ENCODE results near the gene TBC1D19. TPM values are rescaled to one million over a fixed set of nuclear protein-coding genes. Genes with fewer than 3 reads are reported as not detected.
"Not testable (repeated sequence)": the region's sequence is repeated elsewhere in the genome, so short reads cannot be mapped to it uniquely, and the experiment has no call there.

The TBC1D19 gene
- total RNA-seq, 2 experiments from 2014 or later: 4.3 to 8.0 TPM

DNA sequence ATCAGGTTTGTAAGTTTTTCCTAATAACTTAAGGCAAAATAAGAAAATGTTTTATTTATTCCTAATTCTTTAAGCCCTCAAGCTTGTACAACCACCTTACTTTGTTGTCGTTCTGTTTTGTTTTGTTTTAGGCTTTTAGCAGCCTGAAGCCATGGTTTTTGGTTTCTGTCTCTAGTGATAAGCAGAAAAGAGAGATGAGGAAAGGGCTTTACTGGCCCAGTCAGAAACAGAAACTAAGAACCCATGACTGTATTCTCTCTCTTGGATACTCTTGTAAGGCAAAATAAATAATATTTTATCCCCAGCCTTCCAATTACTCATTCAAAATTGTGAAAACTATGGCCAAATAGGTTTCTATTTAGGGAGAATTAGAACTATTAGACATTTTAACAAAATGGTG, 29.4 kb downstream of the TBC1D19 start:
- DNase-seq (no peak), ATAC-seq (no peak)
- no peak overlapping the region for H3K4me3 Mint-ChIP-seq
- no peaks in the 10 kb centered on the region for H3K9me3 Mint-ChIP-seq (ENCODE audit: low read depth)
- H3K4me1 Mint-ChIP-seq: peaks cover 11% of the 10 kb centered on the region
- H3K27me3 Mint-ChIP-seq: no peaks in the 10 kb centered on the region
- H3K36me3 Mint-ChIP-seq: no peaks in the 10 kb centered on the region
- CTCF ChIA-PET: no interaction called here
- no peak overlapping the region for H3K27ac Mint-ChIP-seq

DNA sequence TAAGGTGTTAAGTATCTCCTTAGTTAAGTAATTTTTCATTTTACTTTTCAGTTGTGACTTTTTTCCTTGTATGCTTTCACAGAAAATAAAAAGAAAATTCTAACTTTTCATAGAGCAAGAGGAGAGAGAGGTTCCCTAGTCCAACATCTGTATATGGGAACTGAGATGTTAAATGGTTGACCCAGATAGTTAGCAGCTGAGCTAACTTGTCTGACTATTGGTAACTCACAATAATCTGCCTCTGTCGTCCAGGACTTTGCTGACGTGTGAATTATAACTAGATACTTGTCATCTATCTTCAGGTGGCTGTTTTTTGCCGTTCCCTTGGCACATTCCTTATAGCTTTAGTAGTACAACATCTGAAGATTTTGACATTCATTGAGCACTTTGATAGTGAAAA, 29.9 kb downstream of the TBC1D19 start:
- peaks cover 2% of the 10 kb centered on the region for H3K9me3 Mint-ChIP-seq (ENCODE audit: low read depth)
- H3K4me3 Mint-ChIP-seq: no peak overlapping the region
- H3K27me3 Mint-ChIP-seq: no peaks in the 10 kb centered on the region
- H3K36me3 Mint-ChIP-seq: peaks cover 3% of the 10 kb centered on the region
- CTCF ChIA-PET: no interaction called here
- DNase-seq (no peak), ATAC-seq (no peak)
- peaks cover 11% of the 10 kb centered on the region for H3K4me1 Mint-ChIP-seq
- H3K27ac Mint-ChIP-seq: no peak overlapping the region

DNA sequence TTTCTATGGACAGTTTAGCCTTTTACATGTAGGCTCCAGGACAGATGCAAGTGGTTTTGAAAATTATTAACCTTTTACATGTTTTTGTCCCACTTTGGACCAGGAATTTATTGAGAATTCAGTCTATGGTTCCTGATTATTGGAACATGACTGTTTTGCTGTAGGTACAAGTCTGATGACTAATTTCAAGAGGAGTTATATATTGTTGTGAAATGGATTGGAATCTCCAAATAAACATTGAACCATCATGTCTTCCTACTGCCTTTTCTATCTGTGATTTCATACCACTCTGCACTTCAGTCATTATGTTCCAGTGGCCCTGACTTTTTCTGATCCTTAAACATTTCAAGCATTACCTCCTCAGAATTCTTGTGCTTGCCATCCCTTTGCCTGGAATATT, 35.9 kb downstream of the TBC1D19 start:
- ATAC-seq (no peak), DNase-seq (no peak)
- no peak overlapping the region for H3K27ac Mint-ChIP-seq
- H3K4me1 Mint-ChIP-seq: no peaks in the 10 kb centered on the region
- no peak overlapping the region for H3K4me3 Mint-ChIP-seq
- no peaks in the 10 kb centered on the region for H3K27me3 Mint-ChIP-seq
- CTCF ChIA-PET: no interaction called here
- H3K36me3 Mint-ChIP-seq: peaks cover 5% of the 10 kb centered on the region
- H3K9me3 Mint-ChIP-seq (ENCODE audit: low read depth): peaks cover 2% of the 10 kb centered on the region

DNA sequence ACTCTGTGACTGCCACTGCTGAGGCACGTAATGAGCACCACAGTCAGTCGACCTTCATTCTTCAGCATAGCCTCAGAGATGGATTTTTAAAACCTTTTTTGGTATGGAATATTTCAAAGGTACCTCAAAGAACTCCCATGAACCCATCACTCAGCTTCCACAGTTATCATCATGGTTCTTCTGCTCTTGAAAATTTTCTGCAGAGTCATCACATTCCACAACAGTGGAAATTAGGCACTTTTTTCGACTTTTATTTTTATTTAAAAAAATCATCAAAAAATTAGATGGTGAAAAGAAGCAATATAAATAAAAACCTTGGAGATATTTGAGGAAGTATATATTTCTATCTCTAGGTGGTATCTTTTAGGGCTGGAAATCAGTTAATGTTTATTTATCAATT, 37.5 kb downstream of the TBC1D19 start:
- H3K27ac Mint-ChIP-seq: no peak overlapping the region
- peaks cover 2% of the 10 kb centered on the region for H3K9me3 Mint-ChIP-seq (ENCODE audit: low read depth)
- DNase-seq: no peak
- CTCF ChIA-PET: no interaction called here
- no peak overlapping the region for H3K4me3 Mint-ChIP-seq
- H3K36me3 Mint-ChIP-seq: peaks cover 5% of the 10 kb centered on the region
- no peaks in the 10 kb centered on the region for H3K27me3 Mint-ChIP-seq
- no peak for ATAC-seq
- no peaks in the 10 kb centered on the region for H3K4me1 Mint-ChIP-seq

DNA sequence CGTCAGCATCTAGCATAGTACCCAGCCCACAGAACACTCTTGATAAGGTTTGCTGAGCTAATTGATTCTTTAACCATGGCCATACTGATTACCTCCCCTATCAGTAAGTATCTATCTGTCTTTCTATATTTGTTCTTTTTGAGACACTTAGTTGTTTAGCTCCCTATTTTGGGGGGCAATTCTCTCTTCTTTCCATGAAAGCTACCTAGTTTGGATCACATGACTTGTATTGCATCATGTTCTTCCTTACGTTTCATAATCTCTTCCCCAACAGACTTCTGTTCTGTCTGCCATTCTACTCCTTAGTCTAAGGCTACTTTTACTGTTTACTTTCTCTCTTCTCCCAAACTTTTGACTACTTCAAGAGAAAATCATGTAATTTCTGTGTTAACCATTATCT, 39.0 kb downstream of the TBC1D19 start:
- ATAC-seq (no peak), DNase-seq (no peak)
- peaks cover 2% of the 10 kb centered on the region for H3K9me3 Mint-ChIP-seq (ENCODE audit: low read depth)
- H3K27ac Mint-ChIP-seq: no peak overlapping the region
- H3K4me1 Mint-ChIP-seq: no peaks in the 10 kb centered on the region
- H3K4me3 Mint-ChIP-seq: no peak overlapping the region
- no peaks in the 10 kb centered on the region for H3K27me3 Mint-ChIP-seq
- peaks cover 7% of the 10 kb centered on the region for H3K36me3 Mint-ChIP-seq
- CTCF ChIA-PET: no interaction called here

DNA sequence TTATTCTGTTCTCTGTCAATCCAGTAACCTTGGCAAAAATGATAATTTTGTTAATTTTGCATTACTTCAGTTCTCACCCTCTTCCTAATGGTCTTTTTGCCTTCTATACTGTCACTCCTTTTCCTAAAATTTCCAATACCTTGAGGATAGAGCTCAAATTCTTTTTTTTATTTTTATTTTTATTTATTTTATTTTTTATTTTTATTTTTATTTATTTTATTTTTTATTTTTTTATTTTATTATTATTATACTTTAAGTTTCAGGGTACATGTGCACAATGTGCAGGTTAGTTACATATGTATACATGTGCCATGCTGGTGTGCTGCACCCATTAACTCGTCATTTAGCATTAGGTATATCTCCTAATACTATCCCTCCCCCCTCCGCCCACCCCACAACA, 42.8 kb downstream of the TBC1D19 start:
- H3K4me1 Mint-ChIP-seq; CTCF ChIA-PET; ATAC-seq; H3K4me3 Mint-ChIP-seq; DNase-seq; H3K9me3 Mint-ChIP-seq (ENCODE audit: low read depth); H3K36me3 Mint-ChIP-seq; H3K27ac Mint-ChIP-seq; H3K27me3 Mint-ChIP-seq: not testable (repeated sequence)

DNA sequence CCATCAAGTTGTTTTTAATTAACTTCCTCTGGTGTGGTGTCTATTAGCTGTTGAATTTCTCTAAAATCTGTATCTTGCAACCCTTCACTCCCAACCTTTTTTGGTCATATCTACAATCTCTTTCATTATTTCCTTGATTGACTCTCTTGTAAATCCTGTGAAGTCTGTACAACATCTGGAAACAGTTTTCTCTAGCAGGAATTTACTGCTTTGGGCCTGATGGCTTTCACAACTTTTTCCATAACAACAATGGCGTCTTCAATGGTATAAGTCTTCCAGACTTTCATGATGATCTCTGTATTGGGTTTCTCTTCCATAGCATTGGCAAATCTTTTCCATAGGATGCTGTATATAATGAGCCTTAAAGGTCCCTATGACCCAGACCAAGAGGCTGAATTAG, 49.0 kb downstream of the TBC1D19 start:
- CTCF ChIA-PET: no interaction called here
- no peak for ATAC-seq
- no peaks in the 10 kb centered on the region for H3K27me3 Mint-ChIP-seq

DNA sequence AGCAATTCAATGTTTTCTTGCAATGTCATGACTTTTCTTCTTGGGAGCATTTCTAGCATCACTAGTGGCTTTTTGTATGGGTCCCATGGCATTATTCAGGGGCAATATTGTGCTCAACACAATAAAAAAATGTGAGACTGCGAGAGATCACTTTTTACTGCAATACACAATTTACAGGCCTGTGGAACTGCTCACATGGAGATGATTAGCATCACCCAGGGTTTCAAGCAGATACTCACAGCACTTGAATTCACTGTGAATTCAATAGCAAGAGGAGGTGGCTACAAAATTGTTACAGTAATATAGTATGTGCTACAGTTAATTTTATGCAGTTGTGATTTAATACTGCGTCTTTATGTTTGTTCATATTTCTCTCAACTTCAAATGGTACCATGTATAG, 50.4 kb downstream of the TBC1D19 start:
- CTCF ChIA-PET: no interaction called here
- Mint-ChIP-seq H3K9me3 (ENCODE audit: low read depth) (no peaks in the 10 kb centered on the region), H3K4me1 (no peaks in the 10 kb centered on the region), H3K4me3 (no peak overlapping the region), H3K27ac (no peak overlapping the region), H3K36me3 (peaks cover 2% of the 10 kb centered on the region), H3K27me3 (no peaks in the 10 kb centered on the region)
- no peak for DNase-seq
- ATAC-seq: no peak

More for the DNA sequence above, 49.0 kb downstream of the TBC1D19 start:
- DNase-seq: no peak
- Mint-ChIP-seq H3K4me3 (no peak overlapping the region), H3K36me3 (peaks cover 3% of the 10 kb centered on the region), H3K4me1 (no peaks in the 10 kb centered on the region), H3K9me3 (ENCODE audit: low read depth) (no peaks in the 10 kb centered on the region), H3K27ac (no peak overlapping the region)

DNA sequence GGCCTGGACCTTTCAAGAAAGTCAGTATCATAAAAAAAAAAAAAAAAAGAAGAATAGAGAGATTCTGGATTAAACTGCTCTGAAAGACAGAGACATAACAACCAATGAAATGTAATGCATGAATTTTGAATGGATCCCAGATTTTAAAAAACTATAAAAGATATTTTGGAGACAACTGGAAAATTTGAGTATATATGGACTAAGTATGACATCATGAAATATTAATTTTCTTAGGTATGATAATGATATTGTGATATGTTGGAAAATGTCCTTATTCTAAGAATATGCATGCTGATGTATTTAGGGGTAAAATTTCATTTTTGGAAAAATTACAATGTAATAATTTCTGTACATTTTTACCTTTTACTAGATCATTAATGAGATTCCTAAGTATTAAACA, 52.6 kb downstream of the TBC1D19 start:
- no peak for DNase-seq
- Mint-ChIP-seq H3K9me3 (ENCODE audit: low read depth) (no peaks in the 10 kb centered on the region), H3K36me3 (peaks cover 7% of the 10 kb centered on the region), H3K27me3 (no peaks in the 10 kb centered on the region), H3K27ac (no peak overlapping the region), H3K4me1 (no peaks in the 10 kb centered on the region), H3K4me3 (no peak overlapping the region)
- CTCF ChIA-PET: no interaction called here
- ATAC-seq: no peak

DNA sequence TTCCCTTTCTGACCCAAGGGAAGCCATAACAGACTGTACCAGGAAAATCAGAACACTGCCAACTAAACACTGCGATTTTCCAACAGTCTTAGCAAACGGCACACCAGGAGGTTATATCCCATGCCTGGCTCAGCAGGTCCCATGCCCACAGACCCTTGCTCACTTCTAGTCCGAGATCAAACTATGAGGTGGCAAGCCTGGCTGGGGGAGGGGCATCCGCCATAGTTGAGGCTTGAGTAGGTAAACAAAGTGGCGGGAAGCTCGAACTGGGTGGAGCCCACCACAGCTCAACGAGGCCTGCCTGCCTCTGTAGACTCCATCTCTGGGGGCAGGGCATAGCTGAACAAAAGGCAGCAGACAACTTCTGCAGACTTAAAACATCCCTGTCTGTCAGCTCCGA, 56.8 kb downstream of the TBC1D19 start:
- H3K4me1 Mint-ChIP-seq; CTCF ChIA-PET; H3K27me3 Mint-ChIP-seq; H3K4me3 Mint-ChIP-seq; H3K9me3 Mint-ChIP-seq (ENCODE audit: low read depth); H3K27ac Mint-ChIP-seq; DNase-seq; ATAC-seq: not testable (repeated sequence)
- peaks cover 11% of the 10 kb centered on the region for H3K36me3 Mint-ChIP-seq

DNA sequence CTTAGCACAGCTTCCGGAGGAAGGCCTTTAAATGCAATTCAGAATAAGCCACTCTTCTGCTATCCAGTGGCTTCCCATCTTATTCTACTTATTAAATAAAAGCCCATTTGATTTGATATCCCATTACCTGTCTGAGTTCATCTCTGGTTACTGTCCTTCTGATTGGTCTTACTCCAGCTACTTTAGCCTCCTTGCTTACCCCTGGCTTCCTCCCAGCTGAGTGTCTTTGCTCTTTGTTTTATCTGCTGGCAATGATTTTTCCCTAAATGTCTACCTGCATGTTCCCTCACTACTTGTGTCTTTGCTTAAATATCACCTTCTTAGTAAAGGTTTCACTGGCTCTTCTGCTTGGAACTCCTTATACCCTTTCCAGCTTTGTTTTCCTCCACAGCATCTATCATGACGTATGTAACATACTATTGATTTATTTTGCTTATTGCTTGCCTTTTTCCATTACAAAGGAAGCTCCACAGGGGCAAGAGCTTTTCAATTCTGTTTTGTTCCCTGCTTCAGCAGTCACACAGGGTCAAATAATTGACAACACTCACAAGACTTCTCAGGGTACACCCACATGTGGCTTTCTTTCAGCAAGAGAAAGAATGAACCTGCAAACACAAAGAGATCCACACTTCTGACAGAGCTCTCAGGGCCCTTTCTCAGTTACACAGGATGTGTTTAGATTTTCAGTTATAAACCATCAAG, 63.8 kb downstream of the TBC1D19 start:
- no peaks in the 10 kb centered on the region for H3K4me1 Mint-ChIP-seq
- no peaks in the 10 kb centered on the region for H3K9me3 Mint-ChIP-seq (ENCODE audit: low read depth)
- CTCF ChIA-PET: no interaction called here
- H3K27me3 Mint-ChIP-seq: no peaks in the 10 kb centered on the region
- H3K27ac Mint-ChIP-seq: no peak overlapping the region
- ATAC-seq (no peak), DNase-seq (no peak)
- no peaks in the 10 kb centered on the region for H3K36me3 Mint-ChIP-seq
- no peak overlapping the region for H3K4me3 Mint-ChIP-seq

DNA sequence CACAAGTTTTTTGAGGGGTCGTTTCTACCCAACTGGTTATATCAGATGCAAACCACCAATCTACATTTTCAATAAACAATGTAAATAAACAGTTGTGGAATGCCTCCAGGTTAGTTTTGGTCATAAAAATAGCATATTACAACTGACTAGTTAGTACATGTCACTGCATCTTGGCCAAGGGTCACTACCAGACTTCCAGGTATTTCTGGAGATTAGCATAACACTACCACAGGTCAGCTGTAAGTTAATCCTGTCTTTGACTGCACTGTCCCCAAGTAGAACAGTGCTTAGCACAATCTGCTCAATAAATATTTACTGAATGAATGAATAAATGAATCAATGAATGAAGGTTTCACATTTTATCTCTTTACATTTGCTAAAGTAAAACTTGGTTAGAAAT, 64.4 kb downstream of the TBC1D19 start:
- Mint-ChIP-seq H3K36me3 (peaks cover 2% of the 10 kb centered on the region), H3K4me3 (no peak overlapping the region), H3K27me3 (no peaks in the 10 kb centered on the region), H3K27ac (no peak overlapping the region), H3K9me3 (ENCODE audit: low read depth) (no peaks in the 10 kb centered on the region), H3K4me1 (no peaks in the 10 kb centered on the region)
- DNase-seq (no peak), ATAC-seq (no peak)
- CTCF ChIA-PET: no interaction called here

DNA sequence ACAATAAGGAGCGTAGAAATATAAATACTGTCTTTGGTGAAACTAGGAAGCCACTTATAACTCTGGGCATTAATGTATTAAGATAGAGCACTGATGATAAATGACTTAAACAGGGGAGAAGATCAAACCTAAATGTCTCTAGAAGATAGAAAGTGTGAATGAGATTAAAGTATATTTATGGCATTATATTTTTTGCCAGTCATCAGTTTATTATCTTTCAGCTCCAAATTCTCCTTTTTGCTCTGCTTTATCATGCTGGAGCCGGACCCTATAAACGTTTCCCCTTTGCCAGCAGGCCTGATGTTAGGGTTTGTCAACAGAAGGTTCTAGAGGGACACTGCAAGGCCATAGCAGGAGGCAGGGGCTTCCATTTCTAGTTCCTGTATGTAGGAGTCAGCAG, 76.4 kb downstream of the TBC1D19 start:
- DNase-seq (no peak), ATAC-seq (no peak)
- H3K4me1 Mint-ChIP-seq: no peaks in the 10 kb centered on the region
- H3K27me3 Mint-ChIP-seq: no peaks in the 10 kb centered on the region
- H3K27ac Mint-ChIP-seq: no peak overlapping the region
- CTCF ChIA-PET: no interaction called here
- H3K4me3 Mint-ChIP-seq: no peak overlapping the region
- no peaks in the 10 kb centered on the region for H3K36me3 Mint-ChIP-seq
- no peaks in the 10 kb centered on the region for H3K9me3 Mint-ChIP-seq (ENCODE audit: low read depth)

DNA sequence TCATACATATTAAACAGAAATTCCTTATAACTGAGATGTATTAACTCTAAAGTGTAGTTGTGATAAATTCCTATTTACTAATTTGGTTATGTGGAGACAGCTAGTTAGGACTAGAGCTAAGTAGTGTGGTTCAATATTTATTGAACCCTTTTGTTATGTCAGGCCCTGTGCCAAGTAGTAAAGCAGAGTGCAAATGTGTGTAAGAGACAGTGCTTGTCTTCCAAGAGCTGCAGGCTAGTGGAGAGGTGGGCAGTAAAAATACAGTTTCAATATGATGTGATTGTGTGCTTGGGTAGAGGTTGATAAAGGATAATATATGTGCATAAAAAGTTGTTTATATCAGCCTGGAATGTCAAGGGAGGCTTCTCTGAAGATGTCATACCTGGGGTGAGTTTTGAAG, 80.0 kb downstream of the TBC1D19 start:
- Mint-ChIP-seq H3K9me3 (ENCODE audit: low read depth) (no peaks in the 10 kb centered on the region), H3K4me3 (no peak overlapping the region), H3K27ac (no peak overlapping the region), H3K27me3 (no peaks in the 10 kb centered on the region), H3K36me3 (no peaks in the 10 kb centered on the region), H3K4me1 (no peaks in the 10 kb centered on the region)
- CTCF ChIA-PET: no interaction called here
- no peak for ATAC-seq
- DNase-seq: no peak

Data from activated CD8-positive, alpha-beta memory T cell treated with anti-CD3 and anti-CD28 coated beads, Interleukin-2, amount 10 ng/mL, durations not matched to agents 7 days and 5 days (primary cell).